ENCODE results near the gene ARFRP1.

ARFRP1 gene

GRCh38 chr20:63701051-63701328, 6.8 kb downstream of the ARFRP1 start:
- Histone ChIP-seq H3K9me2 (replicated peaks; ENCODE audit: insufficient read depth, low read length) (no peaks in the 10 kb centered on the region), H3K27ac (ENCODE audit: low read depth, low read length) (no peak overlapping the region), H3K9ac (ENCODE audit: low read length) (no peak overlapping the region), H3K4me3 (ENCODE audit: insufficient read depth, low read length, poor library complexity, severe bottlenecking) (no peak overlapping the region), H3K9me3 (ENCODE audit: insufficient read depth, low read length) (no peaks in the 10 kb centered on the region), H3K4me2 (ENCODE audit: low read depth, low read length, poor library complexity, severe bottlenecking) (no peak overlapping the region), H3K36me3 (ENCODE audit: low read length) (no peaks in the 10 kb centered on the region), H4K20me1 (ENCODE audit: low read depth, low read length) (no peaks in the 10 kb centered on the region), H3F3A (ENCODE audit: insufficient read depth) (no peaks in the 10 kb centered on the region), H2AFZ (ENCODE audit: low read depth, low read length, severe bottlenecking) (no peak overlapping the region), H3K79me2 (ENCODE audit: insufficient read depth, low read length) (peaks cover 2% of the 10 kb centered on the region; the same call in 1 of the 2 replicates), H3K27me3 (ENCODE audit: low read length) (no peaks in the 10 kb centered on the region)
- no peak for TF ChIP-seq EZH2phosphoT487 (conservative IDR thresholded peaks at IDR 0.05; ENCODE audit: low read length)
- TF ChIP-seq CTCF (IDR thresholded peaks at IDR 0.05; ENCODE audit: insufficient read depth, low read length, poor library complexity, severe bottlenecking), result no peak

- Histone ChIP-seq H3K27me3 (ENCODE audit: low read length) (no peaks in the 10 kb centered on the region), H3K4me2 (ENCODE audit: low read depth, low read length, poor library complexity, severe bottlenecking) (no peak overlapping the region), H3K9me2 (replicated peaks; ENCODE audit: insufficient read depth, low read length) (no peaks in the 10 kb centered on the region), H3K9ac (ENCODE audit: low read length) (no peak overlapping the region), H3K27ac (ENCODE audit: low read depth, low read length) (no peak overlapping the region), H3F3A (ENCODE audit: insufficient read depth) (no peaks in the 10 kb centered on the region), H3K9me3 (ENCODE audit: insufficient read depth, low read length) (no peaks in the 10 kb centered on the region), H3K4me3 (ENCODE audit: insufficient read depth, low read length, poor library complexity, severe bottlenecking) (no peak overlapping the region), H2AFZ (ENCODE audit: low read depth, low read length, severe bottlenecking) (no peak overlapping the region), H4K20me1 (ENCODE audit: low read depth, low read length) (no peaks in the 10 kb centered on the region), H3K79me2 (ENCODE audit: insufficient read depth, low read length) (no peaks in the 10 kb centered on the region), H3K36me3 (ENCODE audit: low read length) (no peaks in the 10 kb centered on the region)
- TF ChIP-seq EZH2phosphoT487 (conservative IDR thresholded peaks at IDR 0.05; ENCODE audit: low read length) (no peak), CTCF (IDR thresholded peaks at IDR 0.05; ENCODE audit: insufficient read depth, low read length, poor library complexity, severe bottlenecking) (no peak)
Measured at GRCh38 chr20:63700199-63701050, 7.4 kb downstream of the ARFRP1 start.

GRCh38 chr20:63699466-63700198, 8.1 kb downstream of the ARFRP1 start:
- Histone ChIP-seq H3K36me3 (ENCODE audit: low read length) (no peaks in the 10 kb centered on the region), H3K4me2 (ENCODE audit: low read depth, low read length, poor library complexity, severe bottlenecking) (no peak overlapping the region), H4K20me1 (ENCODE audit: low read depth, low read length) (no peaks in the 10 kb centered on the region), H3K9me2 (replicated peaks; ENCODE audit: insufficient read depth, low read length) (no peaks in the 10 kb centered on the region), H3K27me3 (ENCODE audit: low read length) (no peaks in the 10 kb centered on the region), H3F3A (ENCODE audit: insufficient read depth) (no peaks in the 10 kb centered on the region), H2AFZ (ENCODE audit: low read depth, low read length, severe bottlenecking) (no peak overlapping the region), H3K79me2 (ENCODE audit: insufficient read depth, low read length) (no peaks in the 10 kb centered on the region), H3K4me3 (ENCODE audit: insufficient read depth, low read length, poor library complexity, severe bottlenecking) (no peak overlapping the region), H3K9ac (ENCODE audit: low read length) (no peak overlapping the region), H3K27ac (ENCODE audit: low read depth, low read length) (no peak overlapping the region), H3K9me3 (ENCODE audit: insufficient read depth, low read length) (no peaks in the 10 kb centered on the region)
- TF ChIP-seq CTCF (IDR thresholded peaks at IDR 0.05; ENCODE audit: insufficient read depth, low read length, poor library complexity, severe bottlenecking) (no peak), EZH2phosphoT487 (conservative IDR thresholded peaks at IDR 0.05; ENCODE audit: low read length) (no peak)
